Measurements from ENCODE around the gene PPP1R14C.

Gene PPP1R14C

GRCh38 chr6:150139533-150139932 lies 3.3 kb upstream of the PPP1R14C start:
- no peak for DNase-seq

- no peak for DNase-seq
Observed at GRCh38 chr6:150140236-150140969, 2.4 kb upstream of the PPP1R14C start.

GRCh38 chr6:150142097-150142669 lies 661 bp upstream of the PPP1R14C start:
- no peak for DNase-seq

- DNase-seq: no peak
Observed at GRCh38 chr6:150143516-150144293, 861 bp downstream of the PPP1R14C start.

GRCh38 chr6:150144294-150144868 lies 1.5 kb downstream of the PPP1R14C start:
- no peak for DNase-seq

GRCh38 chr6:150145427-150145826 lies 2.6 kb downstream of the PPP1R14C start:
- no peak for DNase-seq

- DNase-seq: no peak
Observed at GRCh38 chr6:150145830-150146229, 3.0 kb downstream of the PPP1R14C start.

- DNase-seq: no peak
Observed at GRCh38 chr6:150146436-150146835, 3.6 kb downstream of the PPP1R14C start.

GRCh38 chr6:150149146-150149545 lies 6.3 kb downstream of the PPP1R14C start:
- no peak for DNase-seq

- DNase-seq: no peak
Observed at GRCh38 chr6:150150458-150150820, 7.6 kb downstream of the PPP1R14C start.

GRCh38 chr6:150150821-150151646 lies 8.2 kb downstream of the PPP1R14C start:
- no peak for DNase-seq

GRCh38 chr6:150152891-150153876 lies 10.3 kb downstream of the PPP1R14C start:
- no peak for DNase-seq

GRCh38 chr6:150153905-150154492 lies 11.2 kb downstream of the PPP1R14C start:
- no peak for DNase-seq

- DNase-seq: no peak
Observed at GRCh38 chr6:150156460-150156859, 13.6 kb downstream of the PPP1R14C start.

- DNase-seq: no peak
Observed at GRCh38 chr6:150157081-150157480, 14.2 kb downstream of the PPP1R14C start.

GRCh38 chr6:150159757-150160156 lies 16.9 kb downstream of the PPP1R14C start:
- no peak for DNase-seq

GRCh38 chr6:150163970-150164369 lies 21.1 kb downstream of the PPP1R14C start:
- DNase-seq: no peak

GRCh38 chr6:150165020-150165702 lies 22.3 kb downstream of the PPP1R14C start:
- DNase-seq: no peak

- DNase-seq: no peak
Observed at GRCh38 chr6:150167479-150167873, 24.6 kb downstream of the PPP1R14C start.

- no peak for DNase-seq
Observed at GRCh38 chr6:150169181-150169580, 26.3 kb downstream of the PPP1R14C start.
